Measurements from ENCODE around the gene ZCCHC8.
"Not testable (repeated sequence)": the region's sequence is repeated elsewhere in the genome, so short reads cannot be mapped to it uniquely, and the experiment has no call there.

ZCCHC8 gene

GRCh38 chr12:122506393-122506938 lies 5.7 kb upstream of the ZCCHC8 start:
- no peak for DNase-seq

DNA sequence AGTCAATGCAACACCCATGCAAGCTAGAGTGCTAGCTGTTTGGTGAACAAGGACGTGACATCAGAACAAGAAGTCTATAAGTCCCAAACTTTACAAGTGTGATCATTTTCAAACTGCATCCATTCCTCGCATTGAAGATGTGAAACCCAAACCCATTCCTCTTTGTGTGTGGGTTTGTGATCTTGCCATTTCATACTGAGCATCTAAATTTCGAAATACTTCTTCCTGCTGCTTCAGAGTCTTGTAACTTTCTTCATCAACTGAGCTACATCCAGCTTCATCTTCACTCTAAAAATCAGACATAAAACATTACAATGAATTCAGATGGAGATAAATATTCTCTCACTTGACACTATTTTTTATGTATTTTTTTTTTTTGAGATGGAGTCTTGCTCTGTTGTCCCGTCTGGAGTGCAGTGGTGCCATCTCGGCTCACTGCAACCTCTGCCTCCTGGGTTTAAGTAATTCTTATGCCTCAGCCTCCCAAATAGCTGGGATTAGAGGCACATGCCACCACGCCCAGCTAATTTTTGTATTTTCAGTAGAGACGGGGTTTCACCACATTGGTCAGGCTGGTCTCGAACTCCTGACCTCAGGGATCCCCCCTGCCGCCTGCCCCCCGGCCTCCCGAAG lies 4.8 kb upstream of the ZCCHC8 start:
- no peak for DNase-seq

- no peak for DNase-seq
Observed at GRCh38 chr12:122503783-122504590, 3.3 kb upstream of the ZCCHC8 start.

GRCh38 chr12:122503147-122503751 lies 2.5 kb upstream of the ZCCHC8 start:
- DNase-seq, result no peak

DNA sequence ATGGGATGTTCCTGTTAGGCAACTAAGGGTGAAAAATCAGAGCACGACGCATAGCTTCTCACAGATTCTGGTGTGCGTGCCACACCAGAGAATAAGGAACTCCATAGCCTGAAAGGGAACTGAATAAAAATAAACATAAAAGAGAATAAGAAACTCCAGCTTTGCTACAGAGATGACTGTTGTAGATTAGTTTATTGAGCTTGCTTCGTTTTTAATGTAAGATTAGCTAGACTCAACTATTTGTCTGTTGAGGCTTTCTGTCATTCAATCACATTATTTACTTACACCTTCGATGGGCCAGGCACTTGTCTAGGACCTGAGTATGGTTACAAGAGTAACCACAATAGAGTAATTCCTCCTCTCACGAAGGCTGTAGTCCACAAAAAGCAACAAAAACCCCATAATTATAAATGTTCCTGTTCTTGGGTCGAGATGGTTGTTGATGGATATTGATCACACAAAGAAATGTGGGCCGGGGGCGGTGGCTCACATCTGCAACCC lies 807 bp upstream of the ZCCHC8 start:
- no peak for DNase-seq

DNA sequence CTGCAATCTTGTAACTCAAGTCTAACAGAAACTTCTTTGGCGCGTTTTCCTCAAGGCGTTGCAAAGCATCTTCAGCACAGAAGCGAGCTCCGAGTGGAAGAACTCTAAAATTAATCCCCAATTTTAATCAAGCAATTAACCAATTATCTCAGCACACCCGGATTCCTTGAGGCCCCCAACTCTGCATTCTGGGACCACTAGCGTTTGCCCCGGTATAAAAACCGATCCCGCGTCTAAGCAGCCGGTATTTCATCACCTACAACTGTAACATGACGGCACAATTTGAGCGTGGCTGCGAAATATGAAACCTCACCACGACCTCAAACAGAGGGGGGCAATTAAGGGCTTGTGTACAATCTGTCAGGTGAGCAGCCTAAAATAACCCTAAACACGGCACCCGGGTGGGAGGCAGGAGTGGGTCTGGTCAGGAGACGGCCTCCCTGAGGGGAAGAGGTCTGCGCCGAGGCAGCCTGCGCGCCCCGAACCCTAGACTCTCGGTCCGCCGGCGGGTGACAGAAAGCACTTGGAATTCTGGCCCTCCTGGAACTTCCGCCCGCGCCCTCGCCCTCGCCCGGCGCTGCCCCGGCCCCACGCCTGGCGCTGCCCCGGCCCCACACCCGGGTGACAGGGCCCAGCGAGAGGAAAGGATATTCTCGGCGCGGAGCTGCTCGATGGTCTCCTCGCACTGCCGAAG lies 594 bp downstream of the ZCCHC8 start:
- DNase-seq, result peak; percentile 42 to 52

GRCh38 chr12:122495258-122495657 lies 5.5 kb downstream of the ZCCHC8 start:
- DNase-seq, result no peak

GRCh38 chr12:122493222-122493621 lies 7.5 kb downstream of the ZCCHC8 start:
- DNase-seq, result not testable (repeated sequence)

DNA sequence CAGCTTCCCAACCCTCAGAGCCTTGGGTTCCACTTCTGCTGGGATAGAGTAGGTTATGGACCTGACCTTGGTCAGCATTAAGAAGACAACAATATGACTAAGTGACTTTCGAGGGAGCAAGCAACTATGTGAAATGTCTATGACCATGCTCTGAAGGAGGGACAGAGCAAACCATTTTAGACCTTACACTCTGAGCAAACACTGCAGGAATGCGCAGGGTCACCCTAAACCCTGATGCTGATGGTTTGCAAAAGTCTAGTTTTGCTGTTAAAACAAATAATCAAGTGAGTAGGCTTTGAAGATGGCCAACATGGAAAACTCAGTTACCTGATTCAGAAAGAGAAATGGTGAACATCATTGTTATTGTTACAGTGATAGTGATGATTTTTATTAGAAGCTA lies 8.7 kb downstream of the ZCCHC8 start:
- no peak for DNase-seq

DNA sequence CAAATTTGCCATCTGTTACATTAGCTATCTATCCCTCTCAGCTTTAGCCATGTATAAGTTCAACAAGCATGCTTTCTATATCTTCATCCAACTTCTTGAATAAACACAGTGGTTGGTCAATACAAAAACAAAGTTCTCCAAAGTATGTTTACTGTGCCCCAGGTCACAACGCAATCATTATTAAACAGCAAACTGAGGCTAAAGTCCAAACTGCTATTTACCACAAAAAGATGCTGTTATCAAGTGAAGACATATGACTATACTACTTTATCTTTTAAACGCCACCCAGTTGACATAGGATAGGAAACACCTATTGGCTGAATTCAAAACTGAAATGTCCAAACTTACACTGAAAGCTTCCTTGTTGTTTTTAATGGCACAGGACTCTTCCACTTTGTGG lies 11.7 kb downstream of the ZCCHC8 start:
- DNase-seq, result no peak

DNA sequence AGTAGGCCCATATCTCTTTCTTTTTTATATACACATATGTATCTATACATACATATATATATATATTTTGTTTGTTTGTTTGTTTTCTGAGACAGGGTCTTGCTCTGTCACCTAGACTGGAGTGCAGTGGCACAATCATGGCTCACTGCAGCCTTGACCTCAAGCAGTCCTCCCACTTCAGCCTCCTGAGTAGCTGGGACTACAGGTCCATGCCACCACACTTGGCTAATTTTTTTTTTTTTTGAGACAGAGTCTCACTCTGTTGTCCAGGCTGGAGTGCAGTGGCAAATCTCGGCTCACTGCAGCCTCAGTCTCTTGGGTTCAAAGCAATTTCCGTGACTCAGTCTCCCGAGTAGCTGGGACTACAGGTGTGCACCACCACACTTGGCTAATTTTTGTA lies 12.9 kb downstream of the ZCCHC8 start:
- not testable (repeated sequence) for DNase-seq

DNA sequence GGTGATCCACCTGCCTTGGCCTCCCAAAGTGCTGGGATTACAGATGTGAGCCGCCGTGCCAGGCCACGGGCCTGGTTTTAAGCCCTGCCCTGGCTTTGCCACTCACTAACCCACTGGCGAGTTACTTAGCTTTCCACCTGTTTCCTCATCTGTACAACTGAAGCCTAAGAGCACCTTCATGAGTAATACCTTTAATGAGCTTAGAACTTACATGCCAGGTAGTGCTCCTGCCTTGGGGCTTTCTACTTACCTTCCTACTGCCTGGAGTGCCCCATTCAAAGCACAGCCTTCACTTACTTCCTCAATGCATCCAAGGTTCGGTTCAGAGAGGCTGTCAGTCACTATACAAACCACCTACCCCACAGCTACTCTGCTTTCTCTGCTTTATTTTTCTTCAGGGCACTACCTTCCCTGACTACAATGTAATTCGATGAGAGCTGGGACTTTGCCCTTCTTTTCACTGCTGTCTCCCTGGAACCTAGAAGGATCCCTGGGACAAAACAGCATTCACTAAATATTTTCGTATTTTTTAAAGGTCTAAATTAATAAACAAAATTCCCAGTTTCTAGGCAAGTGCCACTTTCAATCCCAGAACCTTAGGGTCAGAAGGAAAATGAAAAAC lies 13.8 kb downstream of the ZCCHC8 start:
- DNase-seq, result no peak

DNA sequence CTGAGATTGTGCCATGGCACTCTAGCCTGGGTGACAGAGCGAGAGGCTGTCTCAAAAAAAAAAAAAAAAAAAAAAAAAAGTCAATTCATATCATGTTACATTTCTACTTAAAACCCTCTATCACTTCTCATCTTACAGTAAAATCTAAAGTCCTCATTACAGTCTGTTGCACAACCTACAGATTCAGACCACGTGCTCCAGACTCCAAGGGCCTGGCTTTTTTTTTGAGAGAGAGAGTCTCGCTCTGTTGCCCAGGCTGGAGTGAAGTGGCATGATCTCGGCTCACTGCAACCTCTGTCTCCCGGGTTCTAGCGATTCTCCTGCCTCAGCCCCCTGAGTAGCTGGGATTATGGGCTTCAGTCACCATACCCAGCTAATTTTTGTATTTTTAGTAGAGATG lies 14.4 kb downstream of the ZCCHC8 start:
- not testable (repeated sequence) for DNase-seq

DNA sequence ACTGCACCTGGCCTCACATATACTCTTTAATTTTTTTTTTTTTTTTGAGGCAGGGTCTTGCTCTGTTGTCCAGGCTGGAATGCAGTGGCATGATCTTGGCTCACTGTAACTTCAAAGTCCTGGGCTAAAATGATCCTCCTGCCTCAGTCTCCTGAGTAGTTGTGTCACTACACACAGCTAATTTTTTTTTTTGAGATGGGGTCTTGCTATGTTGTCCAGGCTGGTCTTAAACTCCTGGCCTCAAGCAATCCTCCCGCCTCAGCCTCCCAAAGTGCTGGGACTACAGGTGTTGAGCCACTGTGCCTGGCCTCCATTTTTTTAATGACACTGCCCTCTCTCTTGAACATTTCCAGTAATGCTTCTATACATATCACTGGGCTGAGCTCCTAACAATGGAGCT lies 16.3 kb downstream of the ZCCHC8 start:
- not testable (repeated sequence) for DNase-seq

GRCh38 chr12:122483969-122484368 lies 16.8 kb downstream of the ZCCHC8 start:
- DNase-seq, result no peak

DNA sequence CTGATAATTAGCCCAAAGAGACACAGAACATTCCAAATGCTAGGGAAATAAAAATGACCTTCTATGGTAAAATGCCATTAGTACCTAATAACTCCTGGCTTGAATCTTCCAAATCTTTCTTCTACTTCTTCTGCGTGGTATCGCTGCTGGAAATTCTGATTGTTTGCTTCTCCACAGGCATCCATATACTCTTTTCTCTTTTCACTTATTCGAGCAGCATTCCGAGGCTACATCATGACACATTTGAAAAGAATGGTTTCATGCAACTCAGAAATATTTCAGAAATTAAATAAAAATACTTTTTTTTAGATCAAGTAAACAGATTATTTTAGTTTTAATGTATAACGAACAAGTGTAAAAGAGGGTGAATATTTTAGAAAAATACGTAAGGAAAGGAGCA lies 18.9 kb downstream of the ZCCHC8 start:
- DNase-seq, result no peak

DNA sequence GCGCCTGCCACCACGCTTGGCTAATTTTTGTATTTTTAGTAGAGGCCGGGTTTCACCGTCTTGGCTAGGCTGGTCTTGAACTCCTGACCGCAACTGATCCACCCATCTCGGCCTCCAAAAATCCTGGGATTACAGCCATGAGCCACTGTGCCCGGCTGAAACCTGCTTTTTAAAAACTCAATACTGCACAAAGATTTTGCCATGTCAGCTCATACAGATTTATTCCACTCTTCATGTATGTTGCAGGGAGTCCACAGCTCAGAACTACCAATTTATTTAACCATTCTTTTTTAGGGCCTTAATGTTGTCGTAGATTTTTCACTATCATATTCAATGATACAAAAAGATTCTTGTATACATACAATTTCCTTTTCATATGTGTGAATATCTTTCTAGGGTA lies 20.0 kb downstream of the ZCCHC8 start:
- no peak for DNase-seq

GRCh38 chr12:122474324-122474716 lies 26.4 kb downstream of the ZCCHC8 start:
- no peak for DNase-seq

- peak; percentile 66 to 78 for DNase-seq
Observed at GRCh38 chr12:122473543-122474323, 27.0 kb downstream of the ZCCHC8 start.

GRCh38 chr12:122471324-122472226 lies 29.2 kb downstream of the ZCCHC8 start:
- no peak for DNase-seq

DNA sequence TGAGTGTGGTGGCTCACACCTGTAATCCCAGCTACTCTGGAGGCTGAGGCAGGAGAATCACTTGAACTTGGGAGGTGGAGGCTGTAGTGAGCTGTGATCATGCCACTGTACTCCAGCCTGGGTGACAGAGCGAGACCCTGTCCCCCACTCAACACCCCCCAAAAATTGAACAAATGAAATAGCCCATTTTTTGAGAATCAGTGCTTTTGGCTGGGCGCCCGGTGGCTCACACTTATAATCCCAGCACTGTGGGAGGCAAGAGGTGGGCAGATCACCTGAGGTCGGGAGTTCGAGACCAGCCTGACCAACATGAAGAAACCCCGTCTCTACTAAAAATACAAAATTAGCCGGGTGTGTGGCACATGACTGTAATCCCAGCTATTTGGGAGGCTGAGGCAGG lies 30.2 kb downstream of the ZCCHC8 start:
- not testable (repeated sequence) for DNase-seq

Data from activated CD4-positive, alpha-beta T cell treated with anti-CD3 and anti-CD28 coated beads, Interleukin-2, amount 50 U/mL, for 48 hours (primary cell).